ENCODE measurements around the gene JAK3.

Gene JAK3

DNA sequence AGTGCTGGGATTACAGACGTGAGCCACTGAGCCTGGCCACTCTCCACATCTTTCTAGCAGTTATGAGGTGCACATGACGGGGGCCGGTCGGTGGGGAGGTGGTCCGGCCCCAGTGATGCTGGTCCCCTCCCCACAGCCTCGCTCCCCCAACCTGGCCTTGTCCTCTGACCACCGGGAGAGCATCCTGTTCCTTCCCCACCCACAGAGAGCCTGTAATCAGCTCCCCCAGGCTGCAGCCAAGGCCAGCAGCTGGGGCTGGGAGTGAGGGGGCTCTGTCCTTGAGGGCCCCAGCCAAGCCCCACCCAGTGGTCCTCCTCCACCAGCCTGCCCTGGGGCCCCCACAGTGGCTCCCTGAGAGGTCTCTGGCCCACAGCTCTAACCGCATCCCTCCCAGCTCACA lies 23.4 kb downstream of the JAK3 start:
- Histone ChIP-seq H3K4me1 (ENCODE audit: control insufficient read depth, insufficient read depth, low read length) (no peaks in the 10 kb centered on the region), H3K4me3 (ENCODE audit: insufficient read depth, low read depth, low read length) (no peak overlapping the region), H3K36me3 (ENCODE audit: control insufficient read depth, insufficient read depth, low read length) (no peaks in the 10 kb centered on the region), H3K9me3 (ENCODE audit: control insufficient read depth, low read length) (no peaks in the 10 kb centered on the region), H3K27ac (ENCODE audit: insufficient read depth, low read depth, low read length, poor library complexity, severe bottlenecking) (no peak overlapping the region), H3K27me3 (ENCODE audit: control insufficient read depth, insufficient read depth, low read length, poor library complexity, severe bottlenecking) (no peaks in the 10 kb centered on the region)
- WGBS, 2 experiments = 74 to 75% methylated on average over 8 of the region's 8 CpGs

DNA sequence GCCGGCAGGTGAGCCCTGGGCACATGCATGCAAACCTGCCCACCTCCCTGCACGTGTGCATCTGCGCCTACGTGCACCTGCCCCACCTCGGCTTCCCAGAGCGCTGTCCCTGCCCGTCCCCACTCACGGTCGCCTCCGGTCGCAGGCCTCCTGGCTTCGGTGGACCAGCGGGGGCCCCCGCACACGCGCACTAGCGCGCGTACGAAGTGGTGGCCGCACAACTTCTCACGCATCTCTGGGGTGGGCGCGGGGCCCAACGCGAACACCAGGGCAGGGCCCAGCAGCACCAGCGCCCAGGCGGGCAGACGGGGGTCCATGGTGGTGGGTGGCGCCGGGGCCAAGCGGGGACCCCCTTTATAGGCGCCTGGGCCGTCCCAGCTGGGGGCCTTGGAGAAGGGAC lies 26.6 kb downstream of the JAK3 start, which contains the start of gene INSL3:
INSL3 (minus strand) TSS at position 330 of the 400 bp plus-strand sequence; CDS start at position 317, 13 bp downstream.
- 94 to 95% methylated on average over 34 of the region's 34 CpGs for WGBS, 2 experiments
- Histone ChIP-seq H3K27ac (ENCODE audit: insufficient read depth, low read depth, low read length, poor library complexity, severe bottlenecking) (no peak within 1 kb of the TSS), H3K36me3 (ENCODE audit: control insufficient read depth, insufficient read depth, low read length) (no peaks in the 10 kb centered on the region), H3K27me3 (ENCODE audit: control insufficient read depth, insufficient read depth, low read length, poor library complexity, severe bottlenecking) (no peaks in the 10 kb centered on the region), H3K4me3 (ENCODE audit: insufficient read depth, low read depth, low read length) (no peak within 1 kb of the TSS), H3K4me1 (ENCODE audit: control insufficient read depth, insufficient read depth, low read length) (no peaks in the 10 kb centered on the region), H3K9me3 (ENCODE audit: control insufficient read depth, low read length) (no peaks in the 10 kb centered on the region)

DNA sequence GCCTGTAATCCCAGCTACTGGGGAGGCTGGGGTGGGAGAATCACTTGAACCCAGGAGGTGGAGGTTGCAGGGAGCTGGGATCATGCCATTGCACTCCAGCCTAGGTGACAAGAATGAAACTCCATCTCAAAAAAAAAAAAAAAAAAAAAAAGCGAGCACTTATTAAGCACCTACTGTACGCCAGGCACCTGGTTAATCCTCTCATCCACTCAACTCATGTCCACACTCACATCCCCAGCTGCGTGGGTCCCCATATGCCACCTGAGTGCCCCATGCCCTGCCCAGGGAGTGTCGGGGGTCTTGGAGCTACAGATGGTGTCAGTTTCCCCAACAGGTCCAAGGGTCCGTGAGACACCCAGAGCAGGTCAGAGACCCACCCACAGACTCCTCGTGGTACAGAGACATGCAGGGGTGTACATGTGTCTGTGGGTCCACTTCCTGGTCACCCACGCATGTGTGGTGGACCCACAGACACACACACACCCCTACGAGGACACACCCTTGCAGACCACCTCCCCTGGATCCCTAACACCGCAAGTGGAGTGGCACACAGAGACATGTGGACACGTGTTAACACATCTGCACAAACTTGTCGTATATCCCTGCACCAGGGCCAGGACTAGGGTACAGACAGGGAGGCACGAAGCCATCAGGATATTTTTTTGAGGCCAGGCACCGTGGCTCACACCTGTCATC lies 30.0 kb downstream of the JAK3 start:
- H3K4me1 ChIP-seq (ENCODE audit: control insufficient read depth, insufficient read depth, low read length) = no peaks in the 10 kb centered on the region
- WGBS, 2 experiments = 84 to 86% methylated on average over 13 of the region's 13 CpGs
- H3K27me3 ChIP-seq (ENCODE audit: control insufficient read depth, insufficient read depth, low read length, poor library complexity, severe bottlenecking) = no peaks in the 10 kb centered on the region
- no peaks in the 10 kb centered on the region for H3K36me3 ChIP-seq (ENCODE audit: control insufficient read depth, insufficient read depth, low read length)
- H3K9me3 ChIP-seq (ENCODE audit: control insufficient read depth, low read length) = no peaks in the 10 kb centered on the region
- H3K4me3 ChIP-seq (ENCODE audit: insufficient read depth, low read depth, low read length) = no peak overlapping the region
- H3K27ac ChIP-seq (ENCODE audit: insufficient read depth, low read depth, low read length, poor library complexity, severe bottlenecking) = no peak overlapping the region

DNA sequence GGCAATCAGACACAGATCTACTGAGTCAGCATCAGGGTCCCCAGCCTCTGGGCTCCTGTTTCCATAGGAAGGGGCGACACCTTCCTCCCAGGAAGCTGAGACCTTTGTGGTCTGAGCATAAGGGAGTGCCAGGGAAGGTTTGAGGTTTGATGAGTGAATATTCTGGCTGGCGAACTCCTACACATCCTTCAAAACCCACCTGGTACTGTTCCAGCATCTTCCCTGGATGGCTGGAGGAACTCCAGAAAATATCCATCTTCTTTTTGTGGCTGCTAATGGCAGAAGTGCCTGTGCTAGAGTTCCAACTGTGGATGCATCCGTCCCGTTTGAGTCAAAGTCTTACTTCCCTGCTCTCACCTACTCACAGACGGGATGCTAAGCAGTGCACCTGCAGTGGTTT lies 35.7 kb downstream of the JAK3 start:
- 81% methylated on average over 5 of the region's 5 CpGs for WGBS, 2 experiments
- H3K9me3 ChIP-seq (ENCODE audit: control insufficient read depth, low read length) = no peaks in the 10 kb centered on the region
- H3K27me3 ChIP-seq (ENCODE audit: control insufficient read depth, insufficient read depth, low read length, poor library complexity, severe bottlenecking) = no peaks in the 10 kb centered on the region
- H3K36me3 ChIP-seq (ENCODE audit: control insufficient read depth, insufficient read depth, low read length) = no peaks in the 10 kb centered on the region
- no peaks in the 10 kb centered on the region for H3K4me1 ChIP-seq (ENCODE audit: control insufficient read depth, insufficient read depth, low read length)
- no peak overlapping the region for H3K4me3 ChIP-seq (ENCODE audit: insufficient read depth, low read depth, low read length)
- no peak overlapping the region for H3K27ac ChIP-seq (ENCODE audit: insufficient read depth, low read depth, low read length, poor library complexity, severe bottlenecking)

DNA sequence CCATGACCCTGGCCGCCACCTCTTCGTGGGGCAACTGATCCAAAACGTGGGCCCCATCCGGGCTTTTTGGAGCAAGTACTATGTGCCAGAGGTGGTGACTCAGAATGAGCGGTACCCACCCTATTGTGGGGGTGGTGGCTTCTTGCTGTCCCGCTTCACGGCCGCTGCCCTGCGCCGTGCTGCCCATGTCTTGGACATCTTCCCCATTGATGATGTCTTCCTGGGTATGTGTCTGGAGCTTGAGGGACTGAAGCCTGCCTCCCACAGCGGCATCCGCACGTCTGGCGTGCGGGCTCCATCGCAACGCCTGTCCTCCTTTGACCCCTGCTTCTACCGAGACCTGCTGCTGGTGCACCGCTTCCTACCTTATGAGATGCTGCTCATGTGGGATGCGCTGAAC lies 36.1 kb downstream of the JAK3 start:
- no peaks in the 10 kb centered on the region for H3K9me3 ChIP-seq (ENCODE audit: control insufficient read depth, low read length)
- no peak overlapping the region for H3K27ac ChIP-seq (ENCODE audit: insufficient read depth, low read depth, low read length, poor library complexity, severe bottlenecking)
- H3K36me3 ChIP-seq (ENCODE audit: control insufficient read depth, insufficient read depth, low read length) = no peaks in the 10 kb centered on the region
- H3K4me3 ChIP-seq (ENCODE audit: insufficient read depth, low read depth, low read length) = no peak overlapping the region
- H3K4me1 ChIP-seq (ENCODE audit: control insufficient read depth, insufficient read depth, low read length) = no peaks in the 10 kb centered on the region
- H3K27me3 ChIP-seq (ENCODE audit: control insufficient read depth, insufficient read depth, low read length, poor library complexity, severe bottlenecking) = no peaks in the 10 kb centered on the region
- 91 to 92% methylated on average over 20 of the region's 20 CpGs for WGBS, 2 experiments

DNA sequence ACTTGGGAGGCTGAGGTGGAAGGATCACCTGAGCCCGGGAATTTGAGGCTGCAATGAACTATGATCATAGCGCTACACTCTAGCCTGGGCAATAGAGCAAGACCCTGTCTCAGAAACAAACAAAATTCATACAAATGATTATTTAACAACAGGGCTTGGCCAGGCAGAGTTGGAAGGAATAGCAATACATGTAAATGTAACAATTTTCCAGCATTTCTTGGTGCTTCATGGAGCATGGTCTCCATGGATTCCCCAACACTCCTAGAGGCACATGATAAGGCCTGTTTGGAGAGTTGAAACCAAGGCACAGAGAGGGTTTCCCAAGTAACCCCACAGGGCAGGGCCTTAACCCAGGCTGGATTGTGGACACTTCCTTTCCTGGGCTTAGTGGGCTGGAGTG lies 36.7 kb downstream of the JAK3 start:
- Histone ChIP-seq H3K27ac (ENCODE audit: insufficient read depth, low read depth, low read length, poor library complexity, severe bottlenecking) (no peak overlapping the region), H3K27me3 (ENCODE audit: control insufficient read depth, insufficient read depth, low read length, poor library complexity, severe bottlenecking) (no peaks in the 10 kb centered on the region), H3K36me3 (ENCODE audit: control insufficient read depth, insufficient read depth, low read length) (no peaks in the 10 kb centered on the region), H3K9me3 (ENCODE audit: control insufficient read depth, low read length) (no peaks in the 10 kb centered on the region), H3K4me1 (ENCODE audit: control insufficient read depth, insufficient read depth, low read length) (no peaks in the 10 kb centered on the region), H3K4me3 (ENCODE audit: insufficient read depth, low read depth, low read length) (no peak overlapping the region)
- WGBS, 2 experiments = 87 to 91% methylated on average over 1 to 2 of the region's 2 CpGs

DNA sequence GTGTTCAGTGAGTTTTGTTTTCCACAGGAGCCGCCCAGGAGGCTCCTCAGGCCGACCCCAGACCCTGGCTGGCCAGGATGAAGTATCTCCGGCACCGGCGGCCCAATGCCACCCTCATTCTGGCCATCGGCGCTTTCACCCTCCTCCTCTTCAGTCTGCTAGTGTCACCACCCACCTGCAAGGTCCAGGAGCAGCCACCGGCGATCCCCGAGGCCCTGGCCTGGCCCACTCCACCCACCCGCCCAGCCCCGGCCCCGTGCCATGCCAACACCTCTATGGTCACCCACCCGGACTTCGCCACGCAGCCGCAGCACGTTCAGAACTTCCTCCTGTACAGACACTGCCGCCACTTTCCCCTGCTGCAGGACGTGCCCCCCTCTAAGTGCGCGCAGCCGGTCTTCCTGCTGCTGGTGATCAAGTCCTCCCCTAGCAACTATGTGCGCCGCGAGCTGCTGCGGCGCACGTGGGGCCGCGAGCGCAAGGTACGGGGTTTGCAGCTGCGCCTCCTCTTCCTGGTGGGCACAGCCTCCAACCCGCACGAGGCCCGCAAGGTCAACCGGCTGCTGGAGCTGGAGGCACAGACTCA lies 40.0 kb downstream of the JAK3 start:
- no peaks in the 10 kb centered on the region for H3K9me3 ChIP-seq (ENCODE audit: control insufficient read depth, low read length)
- H3K4me1 ChIP-seq (ENCODE audit: control insufficient read depth, insufficient read depth, low read length) = no peaks in the 10 kb centered on the region
- H3K27me3 ChIP-seq (ENCODE audit: control insufficient read depth, insufficient read depth, low read length, poor library complexity, severe bottlenecking) = no peaks in the 10 kb centered on the region
- no peak overlapping the region for H3K4me3 ChIP-seq (ENCODE audit: insufficient read depth, low read depth, low read length)
- 94 to 96% methylated on average over 38 of the region's 38 CpGs for WGBS, 2 experiments
- no peaks in the 10 kb centered on the region for H3K36me3 ChIP-seq (ENCODE audit: control insufficient read depth, insufficient read depth, low read length)
- H3K27ac ChIP-seq (ENCODE audit: insufficient read depth, low read depth, low read length, poor library complexity, severe bottlenecking) = no peak overlapping the region

DNA sequence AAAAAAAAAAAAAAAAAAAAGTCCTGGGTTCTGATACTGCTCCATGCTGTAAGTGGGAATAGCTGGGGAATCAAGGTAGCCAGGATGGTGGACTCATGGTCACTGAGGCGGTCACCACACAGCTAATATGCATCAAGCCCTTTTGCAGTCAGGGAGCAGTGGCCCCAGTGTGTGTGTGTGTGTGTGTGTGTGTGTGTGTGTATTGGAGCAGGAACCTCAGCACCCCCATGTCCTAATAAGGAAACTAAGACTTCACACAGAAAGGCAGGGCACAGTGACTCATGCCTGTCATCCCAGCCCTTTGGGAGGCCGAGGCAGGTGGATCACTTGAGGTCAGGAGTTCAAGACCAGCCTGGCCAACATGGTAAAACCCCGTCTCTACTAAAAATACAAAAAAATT lies 40.8 kb downstream of the JAK3 start:
- no peaks in the 10 kb centered on the region for H3K4me1 ChIP-seq (ENCODE audit: control insufficient read depth, insufficient read depth, low read length)
- 80 to 89% methylated on average over 3 of the region's 3 CpGs for WGBS, 2 experiments
- no peaks in the 10 kb centered on the region for H3K9me3 ChIP-seq (ENCODE audit: control insufficient read depth, low read length)
- no peak overlapping the region for H3K27ac ChIP-seq (ENCODE audit: insufficient read depth, low read depth, low read length, poor library complexity, severe bottlenecking)
- no peaks in the 10 kb centered on the region for H3K27me3 ChIP-seq (ENCODE audit: control insufficient read depth, insufficient read depth, low read length, poor library complexity, severe bottlenecking)
- no peak overlapping the region for H3K4me3 ChIP-seq (ENCODE audit: insufficient read depth, low read depth, low read length)
- H3K36me3 ChIP-seq (ENCODE audit: control insufficient read depth, insufficient read depth, low read length) = no peaks in the 10 kb centered on the region

DNA sequence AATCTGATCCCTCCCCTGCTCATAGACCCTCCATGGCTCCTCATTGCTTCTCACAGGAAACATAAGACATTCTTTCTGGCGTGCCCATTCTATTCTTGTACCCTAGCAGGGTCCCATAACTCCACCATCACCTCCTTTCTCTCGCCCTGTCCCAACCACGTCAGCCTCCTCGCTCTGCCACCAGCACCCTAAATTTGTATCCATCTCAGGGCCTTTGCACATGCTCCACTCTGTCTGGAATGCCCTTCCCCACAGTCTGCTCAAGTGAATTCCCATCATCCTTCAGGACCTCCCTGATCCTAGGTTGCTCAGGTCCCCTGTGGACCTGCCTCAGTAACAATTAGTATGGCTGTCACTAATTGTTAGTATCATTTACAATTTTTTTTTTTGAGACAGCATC lies 42.4 kb downstream of the JAK3 start:
- Histone ChIP-seq H3K9me3 (ENCODE audit: control insufficient read depth, low read length) (no peaks in the 10 kb centered on the region), H3K27me3 (ENCODE audit: control insufficient read depth, insufficient read depth, low read length, poor library complexity, severe bottlenecking) (no peaks in the 10 kb centered on the region), H3K36me3 (ENCODE audit: control insufficient read depth, insufficient read depth, low read length) (no peaks in the 10 kb centered on the region), H3K4me3 (ENCODE audit: insufficient read depth, low read depth, low read length) (no peak overlapping the region), H3K4me1 (ENCODE audit: control insufficient read depth, insufficient read depth, low read length) (no peaks in the 10 kb centered on the region), H3K27ac (ENCODE audit: insufficient read depth, low read depth, low read length, poor library complexity, severe bottlenecking) (no peak overlapping the region)
- 90 to 93% methylated on average over 4 of the region's 4 CpGs for WGBS, 2 experiments

DNA sequence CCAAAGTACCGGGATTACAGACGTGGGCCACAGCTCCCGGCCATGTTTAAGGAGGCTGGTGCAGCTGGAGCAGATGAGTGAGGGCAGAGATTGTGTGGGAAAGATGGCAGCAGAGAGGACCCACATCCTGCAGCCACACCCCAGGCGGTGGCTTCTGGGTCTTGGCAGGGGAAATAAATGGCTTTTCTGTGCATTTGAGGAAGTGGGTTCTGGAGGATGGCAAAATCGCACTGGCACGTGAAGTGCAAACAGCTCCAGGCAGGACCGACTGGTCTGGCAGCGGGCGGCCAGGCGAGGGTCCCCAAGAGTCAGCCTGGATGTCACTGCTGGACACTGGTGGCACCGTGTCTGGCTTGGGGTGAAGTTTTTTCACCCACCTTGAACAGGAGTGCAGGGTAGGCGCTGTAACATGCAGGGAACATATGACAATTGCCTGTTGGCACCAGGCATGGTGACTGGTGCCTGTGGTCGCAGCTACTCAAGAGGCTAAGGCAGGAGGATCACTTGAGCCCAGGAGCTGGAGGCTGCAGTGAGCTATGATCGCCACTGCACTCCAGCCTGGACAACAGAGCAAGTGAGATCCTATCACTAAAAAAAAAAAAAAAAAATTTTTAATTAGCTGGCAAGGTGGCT lies 44.4 kb downstream of the JAK3 start:
- H3K4me3 ChIP-seq (ENCODE audit: insufficient read depth, low read depth, low read length) = no peak overlapping the region
- no peak overlapping the region for H3K27ac ChIP-seq (ENCODE audit: insufficient read depth, low read depth, low read length, poor library complexity, severe bottlenecking)
- WGBS, 2 experiments = 84 to 88% methylated on average over 14 of the region's 14 CpGs
- no peaks in the 10 kb centered on the region for H3K27me3 ChIP-seq (ENCODE audit: control insufficient read depth, insufficient read depth, low read length, poor library complexity, severe bottlenecking)
- H3K4me1 ChIP-seq (ENCODE audit: control insufficient read depth, insufficient read depth, low read length) = no peaks in the 10 kb centered on the region
- H3K36me3 ChIP-seq (ENCODE audit: control insufficient read depth, insufficient read depth, low read length) = no peaks in the 10 kb centered on the region
- no peaks in the 10 kb centered on the region for H3K9me3 ChIP-seq (ENCODE audit: control insufficient read depth, low read length)

Data from ectodermal cell (in vitro differentiated cells).